Astrocyte (in vitro differentiated cells and primary cell): ENCODE results near the gene GIPC1. TPM values are rescaled to one million over a fixed set of nuclear protein-coding genes. Genes with fewer than 3 reads are reported as not detected.

ENCODE experiments used
- DNase-seq: peaks from one replicate; pipeline ENCODE4 v3.0.0-alpha.2; 2010; ENCODE audit warnings: low read depth
- FAIRE-seq: peaks from 2 replicates; lab custom pipeline; 2011; peaks lifted over from hg19 to GRCh38; lab: Jason Lieb, UNC
- H2AFZ ChIP-seq: 2 replicates; pipeline ENCODE4 v1.6.0; 2012; ENCODE audit warnings: low read depth, low read length, inconsistent platforms
- H3K27ac ChIP-seq: 2 replicates; pipeline ENCODE4 v1.5.1; 2011; ENCODE audit warnings: low read depth, low read length, inconsistent platforms
- H3K27me3 ChIP-seq: 2 replicates; pipeline ENCODE4 v1.6.0; 2011; ENCODE audit warnings: low read length, inconsistent platforms; ENCODE audit not compliant: insufficient read depth
- H3K36me3 ChIP-seq: 2 replicates; pipeline ENCODE4 v1.5.1; 2011; ENCODE audit warnings: low read length, inconsistent platforms; ENCODE audit not compliant: insufficient read depth
- H3K4me1 ChIP-seq: 2 replicates; pipeline ENCODE4 v1.5.1; 2011; ENCODE audit warnings: low read length, inconsistent platforms; ENCODE audit not compliant: insufficient read depth
- H3K4me2 ChIP-seq: 2 replicates; pipeline ENCODE4 v1.6.0; 2012; ENCODE audit warnings: low read length, inconsistent platforms
- H3K4me3 ChIP-seq: 2 replicates; pipeline ENCODE4 v1.5.1; 2011; ENCODE audit warnings: low read depth, mild to moderate bottlenecking, low read length, inconsistent platforms; ENCODE audit not compliant: insufficient read depth
- H3K79me2 ChIP-seq: 2 replicates; pipeline ENCODE4 v1.6.0; 2012; ENCODE audit warnings: mild to moderate bottlenecking, low read length, inconsistent platforms; ENCODE audit not compliant: insufficient read depth
- H3K9ac ChIP-seq: 2 replicates; pipeline ENCODE4 v1.6.0; 2012; ENCODE audit warnings: mild to moderate bottlenecking, low read length, inconsistent platforms
- H3K9me3 ChIP-seq: 2 replicates; pipeline ENCODE4 v1.5.1; 2012; ENCODE audit warnings: low read depth, mild to moderate bottlenecking, low read length, inconsistent platforms; ENCODE audit not compliant: insufficient read depth
- H4K20me1 ChIP-seq: 2 replicates; pipeline ENCODE4 v1.6.0; 2012; ENCODE audit warnings: low read length, inconsistent platforms; ENCODE audit not compliant: insufficient read depth
- H3K27ac Mint-ChIP-seq: one replicate; pipeline ENCODE4 v1.8.0; 2021; ENCODE audit warnings: mild to moderate bottlenecking, mixed read lengths; ENCODE audit not compliant: unreplicated experiment
- H3K27me3 Mint-ChIP-seq: one replicate; pipeline ENCODE4 v1.8.0; 2021; ENCODE audit warnings: low read depth, mixed read lengths; ENCODE audit not compliant: unreplicated experiment
- H3K36me3 Mint-ChIP-seq: one replicate; pipeline ENCODE4 v1.8.0; 2021; ENCODE audit warnings: low read depth, mixed read lengths; ENCODE audit not compliant: unreplicated experiment
- H3K4me1 Mint-ChIP-seq: one replicate; pipeline ENCODE4 v1.8.0; 2021; ENCODE audit warnings: low read depth, mixed read lengths; ENCODE audit not compliant: unreplicated experiment
- H3K4me3 Mint-ChIP-seq: one replicate; pipeline ENCODE4 v1.8.0; 2021; ENCODE audit warnings: mild to moderate bottlenecking, moderate library complexity, mixed read lengths; ENCODE audit not compliant: unreplicated experiment
- H3K9me3 Mint-ChIP-seq: one replicate; pipeline ENCODE4 v1.8.0; 2021; ENCODE audit warnings: mild to moderate bottlenecking, mixed read lengths; ENCODE audit not compliant: unreplicated experiment
- CTCF ChIP-seq: IDR thresholded peaks from 2 replicates; pipeline ENCODE4 v1.5.1; 2011; ENCODE audit warnings: low read depth, mild to moderate bottlenecking, inconsistent platforms, low read length, moderate library complexity; ENCODE audit not compliant: insufficient read depth
- EZH2 ChIP-seq: IDR thresholded peaks from 2 replicates; pipeline ENCODE4 v1.6.1; 2012; ENCODE audit warnings: mild to moderate bottlenecking, low read length, inconsistent platforms; ENCODE audit not compliant: insufficient read depth
- total RNA-seq: library from RNA; stranded (reverse); gene quantifications from 2 replicates; pipeline ENCODE4 v1.2.1, GENCODE V29; 2021

GIPC1 gene
- total RNA-seq, 1 donor from 2014 or later: 169 TPM

DNA sequence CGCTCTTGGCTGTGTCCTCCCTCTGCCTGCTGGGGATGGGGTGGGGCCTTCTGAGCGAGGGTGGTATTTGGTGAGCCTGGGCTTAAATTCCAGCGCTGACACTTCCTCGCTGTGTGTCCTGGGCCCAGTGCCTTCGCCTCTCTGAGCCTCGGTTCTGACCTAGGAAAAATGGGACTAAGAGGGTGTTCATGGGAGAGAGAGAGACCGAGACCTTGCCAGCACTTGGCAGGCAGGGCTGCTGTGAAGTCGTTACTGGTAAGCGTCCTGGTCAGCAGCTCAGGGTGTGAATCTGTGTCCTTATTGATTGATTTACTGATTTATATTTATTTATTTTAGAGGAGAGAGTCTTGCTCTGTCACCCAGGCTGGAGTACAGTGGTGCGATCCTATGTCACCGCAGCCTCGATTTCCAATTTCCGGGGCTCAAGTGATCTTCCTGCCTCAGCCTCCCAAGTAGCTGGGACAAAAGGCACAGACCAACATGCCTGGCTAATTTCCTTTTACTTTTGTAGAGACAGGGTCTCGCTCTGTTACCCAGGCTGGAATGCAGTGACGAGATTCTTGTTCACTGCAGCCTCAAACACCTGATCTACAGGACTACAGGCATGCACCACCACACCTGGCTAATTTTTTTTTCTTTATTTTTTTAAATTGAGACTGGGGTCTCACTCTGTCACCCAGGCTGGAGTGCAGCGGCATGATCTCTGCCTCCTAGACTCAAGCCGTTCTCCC, 60.4 kb downstream of the GIPC1 start:
- peaks cover 2% of the 10 kb centered on the region for H3K36me3 Mint-ChIP-seq

GRCh38 chr19:14434543-14435319, 61.2 kb downstream of the GIPC1 start:
- Mint-ChIP-seq H3K4me1 (peaks cover 2% of the 10 kb centered on the region), H3K9me3 (no peaks in the 10 kb centered on the region), H3K4me3 (peak overlapping the region; percentile 84), H3K27me3 (peaks cover 7% of the 10 kb centered on the region), H3K27ac (peak overlapping the region; percentile 58), H3K36me3 (peaks cover 1% of the 10 kb centered on the region)
- H3K4me2 ChIP-seq: peak overlapping the region; percentile 82
- H3K9ac ChIP-seq: peak overlapping the region; percentile 22
- peaks cover 18% of the 10 kb centered on the region for H4K20me1 ChIP-seq
- no peak for TF ChIP-seq EZH2
- TF ChIP-seq CTCF: no peak
- no peak overlapping the region for H3K27ac ChIP-seq
- peak overlapping the region; percentile 45 for H2AFZ ChIP-seq
- H3K4me1 ChIP-seq: peaks cover 16% of the 10 kb centered on the region
- FAIRE-seq (no peak), DNase-seq (peak; percentile 61)
- H3K27me3 ChIP-seq: peaks cover 3% of the 10 kb centered on the region
- no peaks in the 10 kb centered on the region for H3K36me3 ChIP-seq
- H3K79me2 ChIP-seq: peaks cover 23% of the 10 kb centered on the region
- H3K9me3 ChIP-seq: no peaks in the 10 kb centered on the region
- H3K4me3 ChIP-seq: no peak overlapping the region

More for the DNA sequence above, 60.4 kb downstream of the GIPC1 start:
- Histone ChIP-seq H3K27ac (no peak overlapping the region), H3K79me2 (peaks cover 30% of the 10 kb centered on the region), H3K4me2 (peak overlapping the region; percentile 82), H3K36me3 (no peaks in the 10 kb centered on the region), H3K4me1 (peaks cover 16% of the 10 kb centered on the region), H4K20me1 (peaks cover 24% of the 10 kb centered on the region), H3K27me3 (peaks cover 3% of the 10 kb centered on the region), H3K9ac (no peak overlapping the region), H3K9me3 (no peaks in the 10 kb centered on the region), H2AFZ (peak overlapping the region; percentile 45), H3K4me3 (no peak overlapping the region)
- TF ChIP-seq CTCF: no peak
- Mint-ChIP-seq H3K27me3 (peaks cover 4% of the 10 kb centered on the region), H3K4me3 (peak overlapping the region; percentile 50), H3K27ac (no peak overlapping the region), H3K9me3 (no peaks in the 10 kb centered on the region), H3K4me1 (peaks cover 2% of the 10 kb centered on the region)
- FAIRE-seq (no peak), DNase-seq (no peak)
